K562 (cell line): ENCODE results near the gene SDHAF3. TPM values are rescaled to one million over a fixed set of nuclear protein-coding genes. Genes with fewer than 3 reads are reported as not detected.

Experiments
- ATAC-seq: fragments of 200-7000 bp; cut with Tn5 transposase; 3 replicates; pipeline ENCODE4 v1.9.1; 2020; ENCODE audit warnings: moderate library complexity
- BruUV-seq: library from RNA; stranded (reverse); fragments of 400-500 nt; replicated peaks from 2 replicates; lab custom pipeline; 2021; lab: Mats Ljungman, UMichigan
- CTCF ChIA-PET: fragments of 300-600 bp; formaldehyde crosslinking; extraction: SDS; loops from one replicate; lab custom pipeline; 2021; ENCODE audit warnings: low intra/inter-chr PET ratio; lab: Yijun Ruan, JAX
- POLR2A ChIA-PET: fragments of 300-600, 350-650 bp; sonication (Branson Sonifier 250); formaldehyde crosslinking; extraction: SDS; loops from one replicate; lab custom pipeline; 2021; ENCODE audit warnings: antibody characterized with exemption, inconsistent platforms; lab: Yijun Ruan, JAX
- DNase-seq, 4 experiments: peaks; one replicate each; pipeline versions ENCODE4 v3.0.0 to v3.0.0-alpha.2; 2011 to 2018; ENCODE audit warnings: low spot score in 3 of 4, mixed read lengths in 3 of 4; ENCODE audit errors: extremely low read depth in 1 of 4
- FAIRE-seq: peaks from 2 replicates; lab custom pipeline; 2011; peaks lifted over from hg19 to GRCh38; lab: Jason Lieb, UNC
- H2AFZ ChIP-seq: 2 replicates; pipeline ENCODE4 v1.6.0; 2011; ENCODE audit warnings: low read depth, low read length, control low read depth, inconsistent platforms
- H3K27ac ChIP-seq: fragments of 200-600 bp; 3 replicates; pipeline ENCODE4 v1.8.0; 2011; ENCODE audit warnings: low read depth, mild to moderate bottlenecking, control low read depth, inconsistent platforms, low read length, moderate library complexity, mixed read lengths; ENCODE audit errors: extremely low read depth
- H3K27me3 ChIP-seq, 2 experiments: fragments of 300-600 bp in 1 of 2; 2 replicates in 1 of 2; 3 replicates in 1 of 2; pipeline versions ENCODE4 v1.6.0 to v1.8.0; 2011; ENCODE audit warnings: inconsistent platforms in 2 of 2, low read length in 2 of 2, mild to moderate bottlenecking in 1 of 2, mixed read lengths in 1 of 2, moderate library complexity in 1 of 2; ENCODE audit not compliant: control insufficient read depth in 2 of 2, insufficient read depth in 2 of 2
- H3K36me3 ChIP-seq: fragments of 300-600 bp; 3 replicates; pipeline ENCODE4 v1.8.0; 2011; ENCODE audit warnings: mild to moderate bottlenecking, low read length, inconsistent platforms; ENCODE audit not compliant: control insufficient read depth, insufficient read depth
- H3K4me1 ChIP-seq, 2 experiments: fragments of 200-600 bp in 1 of 2; replicated peaks in 1 of 2; 2 replicates in 1 of 2; 3 replicates in 1 of 2; pipeline versions ENCODE4 v1.5.1 to v1.8.0; 2011; ENCODE audit warnings: inconsistent platforms in 2 of 2, low read length in 2 of 2, mild to moderate bottlenecking in 1 of 2, mixed read lengths in 1 of 2, moderate library complexity in 1 of 2; ENCODE audit not compliant: control insufficient read depth in 2 of 2, insufficient read depth in 2 of 2
- H3K4me2 ChIP-seq: 2 replicates; pipeline ENCODE4 v1.6.1; 2011; ENCODE audit warnings: low read length, control low read depth, inconsistent platforms, mixed read lengths; ENCODE audit not compliant: insufficient read depth
- H3K4me3 ChIP-seq: fragments of 200-600 bp; sonication (generic), shearing (Covaris generic); 2 replicates; pipeline ENCODE4 v1.5.1; 2016; ENCODE audit warnings: control low read depth, inconsistent platforms
- H3K79me2 ChIP-seq: fragments of 200-600 bp; 3 replicates; pipeline ENCODE4 v1.8.0; 2011; ENCODE audit warnings: low read length, inconsistent platforms; ENCODE audit not compliant: control insufficient read depth, insufficient read depth
- H3K9ac ChIP-seq, 2 experiments: 2 replicates each; pipeline versions ENCODE4 v1.6.0 to v1.6.1; 2011; ENCODE audit warnings: low read depth in 2 of 2, low read length in 2 of 2, control low read depth in 1 of 2, inconsistent platforms in 1 of 2, mild to moderate bottlenecking in 1 of 2, mixed read lengths in 1 of 2; ENCODE audit not compliant: insufficient read depth in 1 of 2
- H3K9me1 ChIP-seq: one replicate; pipeline ENCODE4 v1.6.0; 2011; ENCODE audit warnings: inconsistent platforms, mild to moderate bottlenecking, low read length, moderate library complexity; ENCODE audit not compliant: control insufficient read depth, insufficient read depth
- H3K9me3 ChIP-seq: replicated peaks from 2 replicates; pipeline ENCODE4 v1.5.1; 2011; ENCODE audit warnings: low read depth, low read length, inconsistent platforms; ENCODE audit not compliant: control insufficient read depth, insufficient read depth
- H4K20me1 ChIP-seq: replicated peaks from 2 replicates; pipeline ENCODE4 v1.6.1; 2011; ENCODE audit warnings: low read length, inconsistent platforms, mixed read lengths; ENCODE audit not compliant: control insufficient read depth, insufficient read depth
- CBX3 ChIP-seq, 2 experiments: IDR thresholded peaks; 1 replicate in 1 of 2; 2 replicates in 1 of 2; pipeline ENCODE4 v1.6.1; 2012; ENCODE audit warnings: inconsistent platforms in 2 of 2, low read length in 2 of 2, borderline replicate concordance in 1 of 2, control low read depth in 1 of 2
- CEBPB ChIP-seq: fragments of 450-650 bp; IDR thresholded peaks from 2 replicates; pipeline ENCODE4 v1.6.1; 2016; ENCODE audit warnings: missing genetic modification characterization, missing compliant biosample characterization
- CREBBP ChIP-seq: IDR thresholded peaks from one replicate; pipeline ENCODE4 v1.6.1; 2012; ENCODE audit warnings: low read depth, mild to moderate bottlenecking, control low read depth, inconsistent platforms, low read length
- EP400 ChIP-seq: fragments of 450-650 bp; IDR thresholded peaks from 2 replicates; pipeline ENCODE4 v1.6.1; 2017; ENCODE audit warnings: antibody characterized with exemption, mild to moderate bottlenecking, moderate library complexity
- HDAC2 ChIP-seq: fragments of 450-650 bp; IDR thresholded peaks from 2 replicates; pipeline ENCODE4 v1.6.1; 2016; ENCODE audit warnings: mild to moderate bottlenecking
- HLTF ChIP-seq: fragments of 450-650 bp; IDR thresholded peaks from 2 replicates; pipeline ENCODE4 v1.6.1; 2016
- L3MBTL2 ChIP-seq: fragments of 450-650 bp; IDR thresholded peaks from 2 replicates; pipeline ENCODE4 v1.6.1; 2016; ENCODE audit warnings: mild to moderate bottlenecking, moderate library complexity
- MTA3 ChIP-seq: fragments of 450-650 bp; formaldehyde crosslinking; IDR thresholded peaks from 2 replicates; pipeline ENCODE4 v1.6.1; 2017; ENCODE audit warnings: mild to moderate bottlenecking, borderline replicate concordance
- NCOR1 ChIP-seq: fragments of 450-650 bp; IDR thresholded peaks from 2 replicates; pipeline ENCODE4 v1.6.1; 2016; ENCODE audit warnings: mild to moderate bottlenecking, moderate library complexity
- NFIC ChIP-seq: fragments of 450-650 bp; IDR thresholded peaks from 2 replicates; pipeline ENCODE4 v1.6.1; 2017; ENCODE audit warnings: mild to moderate bottlenecking, inconsistent platforms
- NFIX ChIP-seq: fragments of 250-450 bp; sonication (Bioruptor Pico); IDR thresholded peaks from 2 replicates; pipeline ENCODE4 v1.4.0; 2020; ENCODE audit warnings: low read depth, mild to moderate bottlenecking, moderate library complexity
- NFRKB ChIP-seq: fragments of 450-650 bp; IDR thresholded peaks from 2 replicates; pipeline ENCODE4 v1.6.1; 2016; ENCODE audit warnings: low read depth
- NR4A1 ChIP-seq, 2 experiments: fragments of 250-450 bp in 1 of 2; fragments of 450-650 bp in 1 of 2; sonication (Bioruptor Pico) in 1 of 2; IDR thresholded peaks; 2 replicates each; pipeline versions ENCODE4 v1.4.0 to v1.6.1; 2016 to 2020; ENCODE audit warnings: mild to moderate bottlenecking in 2 of 2, missing compliant biosample characterization in 1 of 2, missing genetic modification characterization in 1 of 2, moderate library complexity in 1 of 2
- RAD21 ChIP-seq, 2 experiments: fragments of 250-450 bp in 1 of 2; fragments of 450-650 bp in 1 of 2; sonication (Bioruptor Pico) in 1 of 2; formaldehyde crosslinking in 1 of 2; IDR thresholded peaks in 1 of 2; conservative IDR thresholded peaks in 1 of 2; 2 replicates each; pipeline versions ENCODE4 v1.4.0 to v1.8.0; 2020 to 2022; ENCODE audit warnings: mild to moderate bottlenecking in 2 of 2, moderate library complexity in 1 of 2
- TRIM28 ChIP-seq: fragments of 450-650 bp; IDR thresholded peaks from 2 replicates; pipeline ENCODE4 v1.6.1; 2017
- ZBTB7A ChIP-seq: IDR thresholded peaks from 2 replicates; pipeline ENCODE4 v1.6.1; 2011; ENCODE audit warnings: low read depth, mild to moderate bottlenecking, low read length, moderate library complexity, borderline replicate concordance; ENCODE audit not compliant: control insufficient read depth
- ZNF224 ChIP-seq: sonication (generic); formaldehyde crosslinking; IDR thresholded peaks from 2 replicates; pipeline ENCODE4 v1.8.0; 2022; ENCODE audit warnings: mild to moderate bottlenecking, missing genetic modification reagents
- WGBS: fragments of 100-300 bp; shearing (Covaris generic); methylation state at CpG from one replicate; pipeline ENCODE4 v1.1.6; 2016; ENCODE audit warnings: low coverage, mixed read lengths; ENCODE audit not compliant: insufficient coverage; ENCODE audit errors: missing lambda C conversion rate; 5-methylcytosine and 5-hydroxymethylcytosine counted together
- in situ Hi-C: fragments of 300-500 bp; cut with MboI; formaldehyde crosslinking; loops from 4 replicates; pipeline ENCODE4 v1.15.0; 2018; ENCODE audit warnings: inconsistent platforms, mixed read lengths
- intact Hi-C: fragments of 100-400 bp; cut with micrococcal nuclease; formaldehyde crosslinking; loops from 2 replicates; pipeline ENCODE4 v1.14.2; 2022
- polyA plus RNA-seq, 8 experiments: library from polyadenylated mRNA; depleted of rRNA in 4 of 8; stranded (reverse) in 5 of 8; unstranded in 3 of 8; fragments of >200 nt; fragmentation: Nextera tagmentation in 2 of 8; fragmentation: Illumina TruSeq in 1 of 8; extraction: Ambion mirVana in 2 of 8; extraction: Trizol in 1 of 8; gene quantifications; 2 replicates each; pipeline versions ENCODE4 v1.2.1 to v1.2.3, GENCODE V29; 2011 to 2014; ENCODE audit warnings: inconsistent platforms in 1 of 8, missing spikeins in 1 of 8
- total RNA-seq, 7 experiments: library from RNA; depleted of rRNA in 6 of 7; stranded (reverse); fragments of >200 nt in 6 of 7; fragmentation: Illumina TruSeq in 2 of 7; extraction: Trizol in 2 of 7; gene quantifications; 2 replicates each; pipeline versions ENCODE4 v1.2.1 to v1.2.3, GENCODE V29; 2011 to 2021; ENCODE audit warnings: low replicate concordance in 1 of 7

SDHAF3 gene
- total and polyA plus RNA-seq, 9 of the 15 experiments (the other 6 are each of a cell fraction or from before 2014, with no cell fraction given), result 51.5 to 403 (median 145) TPM

GRCh38 chr7:97138830-97139229, 21.3 kb downstream of the SDHAF3 start:
- ATAC-seq (no peak), DNase-seq (no peak), FAIRE-seq (no peak)
- H3K79me2 ChIP-seq, result peaks cover 63% of the 10 kb centered on the region
- BruUV-seq, result no TSS peak
- CTCF ChIA-PET, result no interaction called here
- intact Hi-C loops, result no loop called here
- no peak overlapping the region for H3K4me3 ChIP-seq
- peaks cover 41% of the 10 kb centered on the region for H3K36me3 ChIP-seq
- POLR2A ChIA-PET, result no interaction called here
- no peaks in the 10 kb centered on the region for H3K9me1 ChIP-seq
- H4K20me1 ChIP-seq, result no peaks in the 10 kb centered on the region
- in situ Hi-C loops, result no loop called here
- H3K4me2 ChIP-seq, result no peak overlapping the region
- peak; percentile 48; the same call in 1 of the 2 replicates for TF ChIP-seq TRIM28
- no peak for TF ChIP-seq HLTF
- peak; percentile 67 to 80; a peak in 1 of 3 replicates for TF ChIP-seq CBX3 (IDR thresholded peaks at IDR 0.05; ENCODE audit: borderline replicate concordance in 1 of 2, low read length in 2 of 2)
- H3K9ac ChIP-seq, result no peak overlapping the region
- H2AFZ ChIP-seq, result no peak overlapping the region
- H3K4me1 ChIP-seq, result peaks cover 0 to 3% of the 10 kb centered on the region in 2 experiments; a peak in 1 of 5 replicates
- peaks cover 17% of the 10 kb centered on the region for H3K9me3 ChIP-seq
- 96% methylated on average over 8 of the region's 8 CpGs for WGBS
- no peaks in the 10 kb centered on the region for H3K27me3 ChIP-seq
- no peak overlapping the region for H3K27ac ChIP-seq

- Histone ChIP-seq H3K9ac (no peak overlapping the region), H3K4me1 (no peaks in the 10 kb centered on the region), H2AFZ (no peak overlapping the region), H3K9me1 (no peaks in the 10 kb centered on the region), H3K4me2 (no peak overlapping the region), H4K20me1 (no peaks in the 10 kb centered on the region), H3K27ac (no peak overlapping the region), H3K36me3 (peaks cover 22% of the 10 kb centered on the region; the same call in 1 of the 3 replicates), H3K9me3 (no peaks in the 10 kb centered on the region), H3K4me3 (no peak overlapping the region), H3K79me2 (peaks cover 71% of the 10 kb centered on the region), H3K27me3 (no peaks in the 10 kb centered on the region)
- 5% methylated on average over 1 of the region's 1 CpG for WGBS
- POLR2A ChIA-PET, result no interaction called here
- FAIRE-seq, result no peak
- intact Hi-C loops (loop anchor here (1.0 kb wide), 1 partner anchor 34 kb away; no protein-coding TSS in a partner anchor), in situ Hi-C loops (no loop called here)
- ATAC-seq, result peak; percentile 65; the same call in 2 of the 3 replicates
- DNase-seq, result peak in 1 of 4 experiments; percentile 36
- BruUV-seq, result no TSS peak
- CTCF ChIA-PET, result interaction anchor here (0.8 to 3.3 kb wide), 3 partner anchors 690 to 868 kb away, joined by 4 to 13 read pairs (median 4); no protein-coding TSS in a partner anchor
- TF ChIP-seq NFIC (no peak), CREBBP (no peak), NFRKB (no peak), L3MBTL2 (no peak), ZNF224 (CRISPR knock-in tag) (no peak), NCOR1 (no peak), NFIX (CRISPR knock-in tag) (no peak), ZBTB7A (no peak), NR4A1 (CRISPR knock-in tag; IDR thresholded peaks at IDR 0.05) (no peak), NR4A1 (tag; IDR thresholded peaks at IDR 0.05) (no peak), CEBPB (tag) (no peak), MTA3 (no peak), RAD21 (CRISPR knock-in tag; conservative IDR thresholded peaks at IDR 0.05 in 1 of 2, IDR thresholded peaks at IDR 0.05 in 1 of 2) (peak; percentile 64 to 78), EP400 (0 out of 2 replicates have a peak, but pooled peaks have one; percentile 7), HDAC2 (no peak)
Observed at GRCh38 chr7:97145068-97145467, 27.6 kb downstream of the SDHAF3 start.
